Suprapubic skin (tissue), 4 donors: ENCODE data around the gene STARD10.

Source experiments
- CTCF ChIP-seq, 2 donors: fragments of 200-600 bp in 1 of 2; fragments of 450-650 bp in 1 of 2; sonication (generic) in 1 of 2; IDR thresholded peaks; one replicate each; pipeline ENCODE4 v1.5.1; 2016 to 2019; ENCODE audit warnings: antibody characterized with exemption in 2 of 2, mild to moderate bottlenecking in 1 of 2, moderate library complexity in 1 of 2
- EP300 ChIP-seq: sonication (generic); formaldehyde crosslinking; IDR thresholded peaks from one replicate; pipeline ENCODE4 v1.6.1; 2017; ENCODE audit warnings: antibody characterized with exemption
- POLR2A ChIP-seq, 2 donors: fragments of 450-650 bp; IDR thresholded peaks; one replicate each; pipeline ENCODE4 v1.6.1; 2017; ENCODE audit warnings: antibody characterized with exemption in 2 of 2, mild to moderate bottlenecking in 2 of 2, moderate library complexity in 2 of 2
- POLR2AphosphoS5 ChIP-seq, 3 donors: sonication (generic); formaldehyde crosslinking; IDR thresholded peaks; one replicate each; pipeline ENCODE4 v1.6.1; 2017; ENCODE audit warnings: antibody characterized with exemption in 3 of 3

DNA sequence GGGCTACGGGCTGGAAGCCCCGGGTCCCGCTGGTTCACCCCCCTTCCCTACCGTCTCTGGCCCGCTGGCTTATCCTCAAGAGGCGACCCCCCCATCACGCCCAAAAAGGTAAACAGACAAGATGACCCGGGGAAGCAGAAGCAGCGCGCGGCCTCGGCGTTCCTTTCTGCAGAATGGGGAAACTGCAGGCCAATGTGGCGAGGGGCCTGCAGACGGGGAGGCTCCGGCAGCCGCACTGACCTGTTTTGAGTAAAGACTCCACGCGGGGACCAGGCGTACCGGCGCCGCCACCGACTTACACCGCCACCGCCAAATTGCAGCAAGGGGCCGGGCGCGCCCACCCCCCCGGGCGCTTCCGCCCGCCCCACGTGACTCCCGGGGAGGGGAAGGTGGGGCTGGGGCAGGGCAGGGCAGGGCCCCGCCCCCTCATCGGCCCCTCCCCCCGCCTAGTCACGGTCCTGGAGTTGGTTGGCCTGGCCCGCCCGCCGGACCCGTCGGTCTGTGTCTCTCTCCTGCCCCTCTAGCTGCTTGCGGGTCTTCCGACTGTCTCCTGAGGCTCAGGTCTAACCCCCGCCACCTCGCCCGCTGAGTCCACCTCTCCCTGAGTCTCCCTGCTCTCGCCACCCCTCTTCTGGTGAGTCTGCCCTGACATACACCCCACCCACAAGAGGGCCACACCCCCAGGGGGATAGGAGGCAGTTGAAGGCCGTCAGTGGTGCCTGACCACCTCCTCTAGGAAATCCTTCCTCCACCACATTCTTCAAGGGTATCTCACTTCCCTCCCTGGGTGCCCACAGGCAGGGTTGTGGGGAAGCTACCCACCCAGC, 41.5 kb downstream of the STARD10 start, which contains the start of gene ARAP1:
- TF ChIP-seq CTCF (IDR thresholded peaks at IDR 0.05) (no peak), EP300 (no peak), POLR2A (IDR thresholded peaks at IDR 0.05) (no peak), POLR2AphosphoS5 (IDR thresholded peaks at IDR 0.05) (no peak)
